Fibroblast of pulmonary artery (primary cell): ENCODE results near the gene CEP44.

Source experiments
- DNase-seq: peaks from one replicate; pipeline ENCODE4 v3.0.0-alpha.2; 2010; ENCODE audit warnings: low read depth
- H3K4me3 ChIP-seq: replicated peaks from 2 replicates; pipeline ENCODE4 v1.5.1; 2011; ENCODE audit warnings: low read depth, mild to moderate bottlenecking, control low read depth, low read length, moderate library complexity
- TF ChIP-seq, protein P1 (sequence below): IDR thresholded peaks from 2 replicates; pipeline ENCODE4 v1.5.1; 2011; ENCODE audit warnings: mild to moderate bottlenecking, control low read depth, low read length, inconsistent platforms; ENCODE audit errors: missing control alignments

CEP44 gene

DNA sequence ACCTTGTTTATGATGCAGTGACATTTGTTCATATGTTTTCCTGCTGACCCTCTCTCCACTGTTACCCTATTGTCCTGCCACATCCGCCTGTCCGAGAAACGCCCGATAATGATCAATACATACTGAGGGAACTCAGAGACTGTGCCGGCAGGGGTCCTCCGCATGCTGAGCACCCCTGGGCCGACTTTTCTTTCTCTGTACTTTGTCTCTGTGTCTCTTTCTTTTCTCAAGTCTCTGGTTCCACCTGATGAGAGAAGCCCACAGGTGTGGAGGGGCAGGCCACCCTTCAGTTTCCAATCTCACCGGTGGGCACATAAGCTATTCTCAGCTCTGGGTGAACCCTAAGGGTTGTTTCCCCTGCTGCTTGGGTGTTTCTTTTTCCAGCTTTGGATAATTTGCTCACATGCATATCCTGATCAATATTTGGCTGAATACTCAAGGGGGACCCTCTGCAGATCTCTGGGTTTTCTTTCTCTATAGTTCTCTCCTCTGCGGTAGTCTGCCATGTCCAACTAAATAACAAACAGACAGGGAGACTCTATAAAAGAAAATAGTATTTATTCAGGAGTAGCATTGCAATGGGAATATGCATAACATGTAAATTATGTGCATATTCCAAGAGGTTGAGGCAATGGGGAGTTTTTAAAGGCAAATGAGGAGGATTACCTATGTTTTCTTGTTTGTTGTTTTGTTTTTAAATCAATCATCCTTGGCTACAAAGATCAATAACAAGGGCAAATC is 97.2 kb downstream of the CEP44 start:
- DNase-seq: no peak
- TF ChIP-seq, protein P1, sequence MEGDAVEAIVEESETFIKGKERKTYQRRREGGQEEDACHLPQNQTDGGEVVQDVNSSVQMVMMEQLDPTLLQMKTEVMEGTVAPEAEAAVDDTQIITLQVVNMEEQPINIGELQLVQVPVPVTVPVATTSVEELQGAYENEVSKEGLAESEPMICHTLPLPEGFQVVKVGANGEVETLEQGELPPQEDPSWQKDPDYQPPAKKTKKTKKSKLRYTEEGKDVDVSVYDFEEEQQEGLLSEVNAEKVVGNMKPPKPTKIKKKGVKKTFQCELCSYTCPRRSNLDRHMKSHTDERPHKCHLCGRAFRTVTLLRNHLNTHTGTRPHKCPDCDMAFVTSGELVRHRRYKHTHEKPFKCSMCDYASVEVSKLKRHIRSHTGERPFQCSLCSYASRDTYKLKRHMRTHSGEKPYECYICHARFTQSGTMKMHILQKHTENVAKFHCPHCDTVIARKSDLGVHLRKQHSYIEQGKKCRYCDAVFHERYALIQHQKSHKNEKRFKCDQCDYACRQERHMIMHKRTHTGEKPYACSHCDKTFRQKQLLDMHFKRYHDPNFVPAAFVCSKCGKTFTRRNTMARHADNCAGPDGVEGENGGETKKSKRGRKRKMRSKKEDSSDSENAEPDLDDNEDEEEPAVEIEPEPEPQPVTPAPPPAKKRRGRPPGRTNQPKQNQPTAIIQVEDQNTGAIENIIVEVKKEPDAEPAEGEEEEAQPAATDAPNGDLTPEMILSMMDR: no peak
- no peak overlapping the region for H3K4me3 ChIP-seq

DNA sequence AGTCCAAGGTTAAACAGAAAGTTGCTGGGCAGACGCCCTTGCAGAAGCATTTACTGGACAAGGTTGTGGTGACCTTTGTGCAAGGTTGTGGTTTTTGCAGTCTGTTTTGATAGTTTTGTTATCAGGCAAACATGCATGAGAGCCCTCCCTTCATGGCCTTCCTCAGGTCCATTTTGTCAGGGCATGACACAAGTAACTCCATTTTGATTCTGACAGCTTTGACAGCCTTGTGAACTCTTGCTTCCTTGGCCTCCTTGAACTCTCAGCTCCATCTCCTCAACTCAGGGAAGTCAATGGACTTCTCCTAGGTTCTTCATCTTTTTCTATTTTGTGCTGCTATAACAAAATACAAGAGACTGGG is 97.7 kb downstream of the CEP44 start:
- no peak overlapping the region for H3K4me3 ChIP-seq
- DNase-seq: no peak
- TF ChIP-seq, protein P1: no peak
